K562 (cell line): ENCODE measurements around the gene HSPB6.
"Not testable (repeated sequence)": the region's sequence is repeated elsewhere in the genome, so short reads cannot be mapped to it uniquely, and the experiment has no call there.

ENCODE experiments used
- CHD2 ChIP-seq: IDR thresholded peaks from 2 replicates; pipeline ENCODE4 v1.6.1; 2011; ENCODE audit warnings: low read depth, low read length
- CTCF ChIP-seq, 3 experiments: IDR thresholded peaks in 2 of 3; conservative IDR thresholded peaks in 1 of 3; 2 replicates each; pipeline ENCODE4 v1.5.1; 2011 to 2012; ENCODE audit warnings: low read length in 3 of 3, mild to moderate bottlenecking in 3 of 3, control low read depth in 2 of 3, improper control_type of control experiment in 1 of 3, inconsistent platforms in 1 of 3, low read depth in 1 of 3, mixed read lengths in 1 of 3, moderate library complexity in 1 of 3; ENCODE audit not compliant: insufficient read depth in 2 of 3
- FOS ChIP-seq: IDR thresholded peaks from 3 replicates; pipeline ENCODE4 v1.6.1; 2011; ENCODE audit not compliant: insufficient read length; ENCODE audit errors: extremely low read depth
- RAD21 ChIP-seq, 2 experiments: fragments of 250-450 bp in 1 of 2; fragments of 450-650 bp in 1 of 2; sonication (Bioruptor Pico) in 1 of 2; formaldehyde crosslinking in 1 of 2; IDR thresholded peaks in 1 of 2; conservative IDR thresholded peaks in 1 of 2; 2 replicates each; pipeline versions ENCODE4 v1.4.0 to v1.8.0; 2020 to 2022; ENCODE audit warnings: mild to moderate bottlenecking in 2 of 2, moderate library complexity in 1 of 2
- ZFX ChIP-seq: sonication (generic); formaldehyde crosslinking; IDR thresholded peaks from 2 replicates; pipeline ENCODE4 v1.8.0; 2022; ENCODE audit warnings: mild to moderate bottlenecking, missing genetic modification reagents, moderate library complexity
- ZNF274 ChIP-seq: IDR thresholded peaks from 2 replicates; pipeline ENCODE4 v1.6.1; 2011; ENCODE audit warnings: low read depth, mild to moderate bottlenecking, low read length, moderate library complexity, borderline replicate concordance
- ZNF592 ChIP-seq: fragments of 450-650 bp; IDR thresholded peaks from 2 replicates; pipeline ENCODE4 v1.6.1; 2017; ENCODE audit warnings: antibody characterized with exemption, mild to moderate bottlenecking

- not testable (repeated sequence) for TF ChIP-seq CTCF (IDR thresholded peaks at IDR 0.05 in 2 of 3, conservative IDR thresholded peaks at IDR 0.05 in 1 of 3; ENCODE audit: insufficient read depth in 2 of 3, low read depth in 1 of 3, low read length in 3 of 3); RAD21 (CRISPR knock-in tag; conservative IDR thresholded peaks at IDR 0.05 in 1 of 2, IDR thresholded peaks at IDR 0.05 in 1 of 2); FOS; CHD2; ZFX (CRISPR knock-in tag); ZNF592; ZNF274
Observed at GRCh38 chr19:35724132-35724531, 32.7 kb downstream of the HSPB6 start.
